Measurements from ENCODE around the gene KCNK15. TPM values are rescaled to one million over a fixed set of nuclear protein-coding genes. Genes with fewer than 3 reads are reported as not detected.

KCNK15 gene
- total RNA-seq, 2 donors from 2014 or later, result 0.21 to 0.27 TPM

DNA sequence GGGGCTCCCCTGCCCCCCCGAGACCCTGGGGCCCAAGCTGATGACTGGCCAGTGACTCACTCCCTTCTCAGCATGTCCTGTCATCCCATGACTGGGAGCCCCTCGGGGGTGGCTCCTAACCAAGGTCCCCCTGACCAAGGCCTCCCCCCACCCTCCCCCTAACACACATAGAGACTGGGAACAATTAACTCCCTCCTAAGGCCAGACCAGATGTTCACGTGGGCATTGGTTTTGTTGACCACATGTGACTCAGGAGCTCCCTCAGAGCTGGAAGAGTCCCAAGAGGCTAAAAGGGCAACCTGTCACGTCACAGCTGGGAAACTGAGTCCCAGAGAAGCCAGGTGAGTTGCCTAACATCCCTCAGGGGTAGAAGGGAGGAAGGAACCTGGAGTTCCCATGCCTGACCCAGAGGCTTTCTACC, 41.1 kb upstream of the KCNK15 start:
- intact Hi-C loops (cut with DNase I), result no loop called here
- TF ChIP-seq CTCF (IDR thresholded peaks at IDR 0.05), result no peak

DNA sequence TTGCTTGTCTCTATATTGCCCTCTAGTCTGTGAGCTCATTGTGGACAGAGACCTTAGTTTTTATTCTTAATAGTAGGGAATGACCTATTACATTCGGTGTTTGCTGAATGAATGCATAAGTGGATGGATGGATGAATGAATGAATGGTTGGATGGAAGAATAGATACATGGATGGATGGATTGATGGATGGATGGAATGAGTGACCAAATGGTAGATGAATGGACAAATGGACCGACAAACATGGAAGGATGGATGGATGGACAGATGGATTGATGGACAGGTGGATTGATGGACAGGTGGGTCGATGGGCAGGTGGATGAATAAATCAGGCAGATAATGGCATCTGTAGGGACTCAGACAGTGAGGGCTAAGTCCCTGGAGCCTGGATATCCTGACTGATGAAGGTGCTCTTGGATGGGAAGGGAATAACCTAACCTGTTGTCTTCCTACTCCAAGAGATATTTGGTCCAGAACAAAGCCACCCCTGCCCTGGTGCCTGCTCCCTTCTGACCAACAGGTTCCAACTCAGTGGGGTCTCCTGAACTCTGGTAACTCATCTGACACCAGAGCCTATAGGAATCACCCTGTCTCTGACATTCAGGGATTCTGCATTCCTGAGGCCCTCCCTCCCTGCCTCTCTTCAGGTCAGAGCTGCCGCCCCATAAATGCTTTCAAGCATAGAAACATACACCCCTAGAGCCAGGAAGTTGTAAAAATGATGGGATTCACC, 40.1 kb upstream of the KCNK15 start:
- H3K9me3 ChIP-seq, result no peaks in the 10 kb centered on the region
- no peak for TF ChIP-seq CTCF (IDR thresholded peaks at IDR 0.05)
- H3K27ac ChIP-seq, result no peak overlapping the region
- no peaks in the 10 kb centered on the region for H3K4me1 ChIP-seq
- H3K4me3 ChIP-seq, result no peak overlapping the region
- H3K36me3 ChIP-seq, result no peaks in the 10 kb centered on the region
- no peak overlapping the region for H3K9ac ChIP-seq (ENCODE audit: low read depth in 2 of 2, low read length in 2 of 2)
- H3K27me3 ChIP-seq, result no peaks in the 10 kb centered on the region
- intact Hi-C loops (cut with DNase I), result no loop called here
- no peak for DNase-seq

More for the DNA sequence above, 41.1 kb upstream of the KCNK15 start:
- no peak for DNase-seq
- Histone ChIP-seq H3K27ac (no peak overlapping the region), H3K9me3 (no peaks in the 10 kb centered on the region), H3K36me3 (no peaks in the 10 kb centered on the region), H3K27me3 (no peaks in the 10 kb centered on the region), H3K4me1 (no peaks in the 10 kb centered on the region), H3K9ac (ENCODE audit: low read depth in 2 of 2, low read length in 2 of 2) (no peak overlapping the region), H3K4me3 (no peak overlapping the region)

GRCh38 chr20:44706301-44707017, 39.2 kb upstream of the KCNK15 start:
- DNase-seq, result no peak
- no peaks in the 10 kb centered on the region for H3K27me3 ChIP-seq
- no peak overlapping the region for H3K4me3 ChIP-seq
- H3K9me3 ChIP-seq, result no peaks in the 10 kb centered on the region
- H3K36me3 ChIP-seq, result no peaks in the 10 kb centered on the region
- H3K4me1 ChIP-seq, result no peaks in the 10 kb centered on the region
- TF ChIP-seq CTCF (IDR thresholded peaks at IDR 0.05), result no peak
- no peak overlapping the region for H3K27ac ChIP-seq
- intact Hi-C loops (cut with DNase I), result no loop called here
- no peak overlapping the region for H3K9ac ChIP-seq (ENCODE audit: low read depth in 2 of 2, low read length in 2 of 2)

- intact Hi-C loops (cut with DNase I), result no loop called here
- no peak for DNase-seq
- H3K4me1 ChIP-seq, result no peaks in the 10 kb centered on the region
- H3K27me3 ChIP-seq, result no peaks in the 10 kb centered on the region
- H3K27ac ChIP-seq, result no peak overlapping the region
- no peak for TF ChIP-seq CTCF (IDR thresholded peaks at IDR 0.05)
- H3K36me3 ChIP-seq, result no peaks in the 10 kb centered on the region
- no peak overlapping the region for H3K9ac ChIP-seq (ENCODE audit: low read depth in 2 of 2, low read length in 2 of 2)
- H3K9me3 ChIP-seq, result no peaks in the 10 kb centered on the region
- no peak overlapping the region for H3K4me3 ChIP-seq
These were observed 38.6 kb upstream of the KCNK15 start for GRCh38 chr20:44707018-44707579.

DNA sequence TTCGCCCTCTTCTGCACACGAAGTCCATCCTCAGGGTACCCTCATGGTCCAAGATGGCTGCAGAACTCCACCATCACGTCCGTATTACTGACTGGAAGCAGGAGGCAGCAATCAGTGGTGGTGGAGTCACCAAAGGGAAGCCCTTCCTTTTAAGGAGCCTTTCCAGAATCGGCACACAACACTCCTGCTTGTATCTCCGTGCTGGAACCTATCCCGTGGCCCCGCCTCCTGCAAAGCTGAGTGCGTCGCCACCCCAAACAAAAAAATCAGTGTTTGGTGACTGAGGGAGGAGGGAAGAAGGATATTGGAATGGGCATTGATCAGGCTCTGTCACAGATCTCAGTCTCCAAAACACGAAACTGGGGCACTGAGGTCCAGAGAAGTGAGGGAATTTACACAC, 36.3 kb upstream of the KCNK15 start:
- H3K4me1 ChIP-seq, result peaks cover under 1% of the 10 kb centered on the region
- no peak for DNase-seq
- H3K9ac ChIP-seq (ENCODE audit: low read depth in 2 of 2, low read length in 2 of 2), result no peak overlapping the region
- no peaks in the 10 kb centered on the region for H3K9me3 ChIP-seq
- intact Hi-C loops (cut with DNase I), result no loop called here
- no peaks in the 10 kb centered on the region for H3K36me3 ChIP-seq
- H3K4me3 ChIP-seq, result no peak overlapping the region
- no peak for TF ChIP-seq CTCF (IDR thresholded peaks at IDR 0.05)
- H3K27me3 ChIP-seq, result no peaks in the 10 kb centered on the region
- no peak overlapping the region for H3K27ac ChIP-seq
